ENCODE measurements around the gene KLF18.

GRCh38 chr1:44144962-44145756, 3.7 kb upstream of the KLF18 start:
- TF ChIP-seq, protein P1, sequence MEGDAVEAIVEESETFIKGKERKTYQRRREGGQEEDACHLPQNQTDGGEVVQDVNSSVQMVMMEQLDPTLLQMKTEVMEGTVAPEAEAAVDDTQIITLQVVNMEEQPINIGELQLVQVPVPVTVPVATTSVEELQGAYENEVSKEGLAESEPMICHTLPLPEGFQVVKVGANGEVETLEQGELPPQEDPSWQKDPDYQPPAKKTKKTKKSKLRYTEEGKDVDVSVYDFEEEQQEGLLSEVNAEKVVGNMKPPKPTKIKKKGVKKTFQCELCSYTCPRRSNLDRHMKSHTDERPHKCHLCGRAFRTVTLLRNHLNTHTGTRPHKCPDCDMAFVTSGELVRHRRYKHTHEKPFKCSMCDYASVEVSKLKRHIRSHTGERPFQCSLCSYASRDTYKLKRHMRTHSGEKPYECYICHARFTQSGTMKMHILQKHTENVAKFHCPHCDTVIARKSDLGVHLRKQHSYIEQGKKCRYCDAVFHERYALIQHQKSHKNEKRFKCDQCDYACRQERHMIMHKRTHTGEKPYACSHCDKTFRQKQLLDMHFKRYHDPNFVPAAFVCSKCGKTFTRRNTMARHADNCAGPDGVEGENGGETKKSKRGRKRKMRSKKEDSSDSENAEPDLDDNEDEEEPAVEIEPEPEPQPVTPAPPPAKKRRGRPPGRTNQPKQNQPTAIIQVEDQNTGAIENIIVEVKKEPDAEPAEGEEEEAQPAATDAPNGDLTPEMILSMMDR (IDR thresholded peaks at IDR 0.05 in 4 of 5, conservative IDR thresholded peaks at IDR 0.05 in 1 of 5) = no peak
- no peak for TF ChIP-seq POLR2A (IDR thresholded peaks at IDR 0.05)

Measured in gastrocnemius medialis (tissue), 4 donors.